HPDE6-E6E7 (cell line): ENCODE results near the gene ZNF668.
A peak's percentile ranks its signal among the peaks of the same experiment; 100 is the strongest.

ENCODE experiments used
- DNase-seq: peaks from one replicate; pipeline ENCODE4 v3.0.0; 2011; ENCODE audit warnings: missing footprints; ENCODE audit errors: extremely low spot score

The ZNF668 gene

GRCh38 chr16:31081428-31082351 lies 7.7 kb upstream of the ZNF668 start:
- DNase-seq: no peak

GRCh38 chr16:31080756-31081419 lies 6.8 kb upstream of the ZNF668 start:
- no peak for DNase-seq

- DNase-seq: no peak
These were observed 6.1 kb upstream of the ZNF668 start for GRCh38 chr16:31080035-31080629.

GRCh38 chr16:31079342-31079944 lies 5.4 kb upstream of the ZNF668 start:
- DNase-seq: no peak

- no peak for DNase-seq
These were observed 4.7 kb upstream of the ZNF668 start for GRCh38 chr16:31078597-31079341.

GRCh38 chr16:31077592-31078396 lies 3.8 kb upstream of the ZNF668 start:
- DNase-seq: no peak

- DNase-seq: no peak
These were observed 3.0 kb upstream of the ZNF668 start for GRCh38 chr16:31077024-31077423.

GRCh38 chr16:31076319-31076718 lies 2.3 kb upstream of the ZNF668 start:
- no peak for DNase-seq

- DNase-seq: no peak
These were observed 759 bp upstream of the ZNF668 start for GRCh38 chr16:31074814-31075183.

- peak; percentile 86 for DNase-seq
These were observed 684 bp downstream of the ZNF668 start for GRCh38 chr16:31073142-31073969.

- peak; percentile 23 for DNase-seq
These were observed 1.4 kb downstream of the ZNF668 start for GRCh38 chr16:31072540-31073141.

- no peak for DNase-seq
These were observed 2.2 kb downstream of the ZNF668 start for GRCh38 chr16:31071861-31072260.

- DNase-seq: no peak
These were observed 6.7 kb downstream of the ZNF668 start for GRCh38 chr16:31067342-31067741.

GRCh38 chr16:31064882-31065461 lies 9.1 kb downstream of the ZNF668 start:
- peak; percentile 64 for DNase-seq

- DNase-seq: no peak
These were observed 10.0 kb downstream of the ZNF668 start for GRCh38 chr16:31063843-31064611.

- no peak for DNase-seq
These were observed 10.6 kb downstream of the ZNF668 start for GRCh38 chr16:31063495-31063842.

- no peak for DNase-seq
These were observed 12.1 kb downstream of the ZNF668 start for GRCh38 chr16:31061813-31062440.
